Left renal cortex interstitium (tissue), 4 donors: Measurements from ENCODE around the gene CNTFR. TPM values are rescaled to one million over a fixed set of nuclear protein-coding genes. Genes with fewer than 3 reads are reported as not detected.

Experiments
- DNase-seq, 4 donors: peaks; one replicate each; pipeline ENCODE4 v3.0.0-alpha.2; 2013; ENCODE audit warnings: low read depth in 4 of 4, low spot score in 2 of 4, missing footprints in 1 of 4
- polyA plus RNA-seq, 4 donors: library from polyadenylated mRNA; unstranded; fragments of 120-200 nt; gene quantifications; one replicate each; pipeline ENCODE4 v1.2.1, GENCODE V29; 2013; ENCODE audit not compliant: insufficient read length in 4 of 4

The CNTFR gene
- polyA plus RNA-seq, 4 donors, result 33.1 to 59.9 (median 47.4) TPM

DNA sequence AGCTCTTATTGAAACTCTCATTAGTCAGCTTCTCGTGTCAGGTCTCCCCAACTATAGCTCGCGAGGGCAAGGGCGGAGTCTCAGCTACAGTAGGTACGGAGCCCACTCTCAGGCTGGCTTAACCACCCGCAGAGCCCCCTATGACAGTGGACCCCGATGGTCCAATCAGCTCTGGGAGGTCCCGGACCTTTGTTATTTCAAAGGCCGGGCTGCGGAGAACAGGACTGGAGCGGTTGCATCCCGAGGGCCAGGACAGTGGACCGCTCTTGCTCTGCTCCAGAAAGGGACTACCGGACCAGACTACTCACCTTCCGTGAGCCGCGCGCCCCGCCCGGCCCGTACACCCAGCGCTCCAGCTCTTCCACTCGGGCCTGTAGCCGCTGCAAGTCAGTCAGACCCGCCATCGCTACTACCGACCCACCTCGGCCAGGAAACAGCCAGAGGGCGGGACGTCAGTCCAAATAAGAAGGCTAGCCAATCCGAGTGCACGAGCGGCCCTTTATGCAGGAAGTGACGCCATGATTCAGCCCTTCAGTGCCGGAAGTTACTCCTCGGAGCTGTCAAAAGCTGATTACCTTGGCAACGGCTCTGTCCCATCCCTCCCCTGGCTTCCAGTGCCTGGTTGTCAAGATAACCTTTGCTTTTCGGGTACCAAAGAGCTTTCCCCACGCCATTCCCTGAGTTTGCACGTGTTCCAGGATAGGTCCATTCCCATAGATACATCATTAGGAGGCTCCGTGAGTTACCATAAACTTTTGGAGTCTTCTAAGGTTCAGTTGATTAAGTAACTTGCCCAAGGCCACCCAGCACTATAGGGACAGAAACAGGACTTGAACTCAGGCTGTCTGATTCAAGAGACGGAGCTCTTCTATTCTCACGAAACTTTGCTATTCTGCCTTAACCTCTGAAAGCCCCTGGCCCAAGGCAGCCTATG, 30.8 kb upstream of the CNTFR start, which contains the start of gene DCTN3:
DCTN3 (minus strand) TSS at position 435 of the 934 bp plus-strand sequence; CDS start at position 404, 31 bp downstream.
- DNase-seq, result peak in 3 of 4 donors; percentile 83 to 92 (median 84)

DNA sequence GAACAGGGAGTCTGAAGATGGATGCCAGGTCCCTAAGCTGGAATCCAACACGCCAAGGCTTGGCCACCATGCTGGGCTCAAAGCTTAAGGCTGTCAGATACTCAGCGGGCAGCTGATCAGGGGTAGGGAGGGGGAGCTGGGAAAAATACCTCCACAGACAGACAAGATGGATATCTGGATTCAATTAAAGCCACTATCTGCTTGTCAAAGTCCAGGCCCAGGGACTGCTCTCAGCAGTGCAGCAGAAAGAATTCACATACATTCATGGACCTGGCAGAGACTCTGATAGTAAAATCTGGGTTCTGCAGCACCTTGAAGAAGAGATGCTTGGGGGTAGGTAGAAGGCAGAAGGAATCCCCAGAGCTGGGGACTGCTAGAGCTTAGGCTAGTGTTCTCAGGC, 25.6 kb upstream of the CNTFR start:
- DNase-seq, result no peak

DNA sequence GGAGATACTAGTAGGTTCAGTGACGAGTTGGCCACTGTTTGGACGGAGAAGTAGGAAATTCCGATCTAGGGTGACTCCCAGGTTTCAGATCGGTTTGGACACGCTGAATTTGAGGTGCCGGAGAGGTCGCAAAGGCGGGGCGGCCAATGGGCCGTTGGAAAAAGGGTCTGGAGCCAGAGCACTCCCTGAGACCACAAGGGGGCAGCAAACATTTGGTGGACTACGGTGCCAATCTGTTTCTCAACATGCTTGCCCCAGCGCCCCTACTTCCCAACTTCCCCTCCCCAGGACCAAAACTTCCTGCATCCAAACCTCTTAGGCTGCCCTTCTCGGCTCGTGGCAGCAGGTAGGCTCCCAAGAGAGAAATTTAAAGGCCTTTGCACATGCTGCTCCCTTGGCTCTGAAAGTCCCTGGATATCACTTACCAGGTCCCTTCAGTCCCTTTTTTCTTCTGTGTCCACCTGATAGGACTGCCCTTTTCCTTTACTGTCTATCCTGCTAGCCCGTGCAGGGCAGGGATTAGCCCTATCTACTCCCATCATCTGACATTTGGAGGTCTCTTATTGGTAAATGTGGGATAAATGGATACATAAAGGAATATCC, 23.4 kb upstream of the CNTFR start:
- DNase-seq, result peak in 1 of 4 donors; percentile 78

DNA sequence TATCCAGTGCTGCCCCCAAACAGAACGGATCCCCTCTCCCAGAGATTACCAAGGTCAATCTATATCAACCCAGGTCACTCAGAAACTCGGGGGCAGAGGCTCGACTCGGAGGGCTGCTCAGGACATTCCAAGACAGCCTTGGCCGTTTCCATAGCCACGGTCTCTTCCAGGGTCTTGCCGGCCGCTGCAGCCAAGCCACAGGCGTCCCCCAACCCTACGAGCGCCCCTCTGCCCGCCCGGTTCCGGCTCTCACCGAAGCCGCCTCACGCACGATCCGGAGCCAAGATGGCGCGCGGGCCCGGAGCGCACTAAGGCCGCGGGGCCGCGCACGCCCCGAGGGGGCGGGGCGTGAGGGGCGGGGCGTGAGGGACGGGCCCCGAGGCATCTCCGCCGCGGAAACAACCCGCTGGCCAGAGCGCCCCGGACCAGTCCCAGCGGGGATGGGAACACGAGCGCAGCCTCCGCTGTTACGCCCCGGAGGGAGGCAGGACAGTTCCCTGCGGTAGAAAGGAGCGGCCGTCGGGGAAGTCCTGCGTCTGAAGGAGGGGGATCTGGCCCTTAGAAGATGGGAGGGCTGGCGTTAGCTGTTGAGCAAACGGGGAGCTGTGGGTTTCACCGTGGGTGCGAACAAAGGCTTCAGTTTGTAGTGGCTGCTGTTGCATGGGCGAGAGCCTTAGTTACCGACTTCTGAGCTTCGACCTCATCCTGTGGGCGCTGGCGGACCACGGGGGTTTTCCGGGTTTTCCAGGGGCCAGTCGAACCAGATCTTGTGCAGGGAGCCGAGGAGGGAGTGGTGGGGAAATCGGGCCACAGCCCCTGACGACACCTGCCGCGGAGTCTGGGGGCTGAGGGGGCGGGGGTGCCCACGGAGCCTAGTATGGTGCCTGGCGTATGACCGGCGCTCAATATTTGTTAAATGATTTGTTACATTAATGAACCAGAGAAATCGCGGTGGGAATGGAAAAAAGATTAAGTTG, 22.6 kb upstream of the CNTFR start, which contains the start of gene RPP25L:
RPP25L (minus strand) TSS at position 287 of the 977 bp plus-strand sequence. CDS start 801 bp downstream, outside the sequence.
- DNase-seq, result peak in 2 of 4 donors; percentile 66 to 78

DNA sequence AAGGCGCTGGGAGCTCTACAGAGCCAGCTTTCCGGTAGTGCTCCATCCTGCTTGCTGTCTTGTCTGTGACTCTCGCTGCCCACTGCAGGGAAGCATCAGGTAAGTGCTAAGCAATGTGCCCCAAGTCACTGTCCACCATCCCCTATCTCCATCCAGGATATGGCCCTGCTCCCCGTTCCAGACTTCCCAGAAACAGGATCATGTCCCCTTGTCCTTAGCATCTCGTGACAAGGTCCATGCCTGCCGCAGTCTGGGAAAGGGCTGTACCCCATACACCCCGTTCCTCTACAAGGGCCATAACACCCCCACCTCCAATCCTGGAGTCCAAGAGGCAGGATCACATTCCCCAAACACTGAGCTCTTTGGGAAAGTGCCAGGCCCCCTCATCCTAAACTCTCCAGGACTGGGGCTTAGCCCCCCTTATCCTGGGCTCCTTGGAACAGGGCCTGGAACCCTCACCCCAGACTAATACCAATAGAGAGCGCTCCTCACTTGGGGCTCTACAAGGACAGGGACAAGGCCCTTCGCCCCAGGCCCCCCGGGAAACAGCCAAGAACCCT, 21.8 kb upstream of the CNTFR start:
- no peak for DNase-seq

DNA sequence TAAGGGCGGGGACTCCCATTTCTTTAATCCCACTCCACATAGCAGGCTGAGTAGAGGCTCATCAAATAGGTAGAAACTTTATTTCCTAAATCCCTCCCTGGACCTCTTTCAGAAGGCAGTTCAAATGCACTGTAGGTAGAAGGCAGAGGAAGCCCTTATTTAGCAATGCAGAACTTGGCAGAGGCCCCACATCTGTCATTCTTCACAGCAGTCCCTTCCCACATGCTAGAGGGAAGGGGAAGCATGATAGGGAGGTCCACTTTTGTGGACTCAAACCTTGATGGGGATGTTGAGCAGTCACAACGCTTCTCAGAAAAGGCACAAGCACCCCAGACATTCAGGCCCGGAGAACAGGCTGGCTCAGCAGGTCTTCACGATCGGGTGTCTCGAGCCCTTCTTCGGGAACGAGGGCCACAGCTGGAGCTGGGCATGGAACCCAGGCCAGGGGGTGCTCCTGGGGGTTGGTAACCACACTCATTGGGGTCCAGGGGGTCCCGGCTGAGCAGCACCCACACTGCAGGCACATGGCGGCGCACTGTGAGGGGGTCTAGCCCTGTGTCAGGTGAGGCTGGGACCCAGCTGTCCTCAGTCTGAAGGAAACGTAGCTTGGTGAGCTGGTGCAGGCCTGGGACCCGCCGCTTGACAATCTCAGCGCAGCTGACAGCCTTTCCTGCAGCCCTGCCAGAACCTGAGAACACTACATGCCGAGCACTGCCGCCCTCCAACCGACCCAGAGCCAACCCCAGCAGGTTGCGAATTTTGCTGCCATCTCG, 21.1 kb upstream of the CNTFR start:
- DNase-seq, result no peak

DNA sequence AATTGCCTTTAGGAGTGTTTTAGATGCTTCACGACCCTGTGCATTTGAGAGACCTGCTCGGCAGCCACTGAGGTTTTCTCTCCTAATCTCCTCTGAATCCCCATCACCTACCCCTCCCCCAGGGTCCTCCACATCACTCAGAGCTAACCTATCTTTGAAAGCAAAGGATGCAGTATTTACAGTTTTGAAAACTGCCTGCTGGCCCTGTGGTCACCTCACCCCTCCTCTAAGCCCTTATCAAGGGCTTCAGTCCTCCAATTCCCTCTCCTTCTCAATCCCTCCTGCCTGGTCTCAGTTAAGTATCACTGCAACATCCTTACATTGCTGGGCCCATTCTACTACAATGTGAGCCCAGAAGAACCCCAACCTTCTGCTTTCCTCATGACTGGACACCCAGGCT, 17.8 kb upstream of the CNTFR start:
- no peak for DNase-seq

DNA sequence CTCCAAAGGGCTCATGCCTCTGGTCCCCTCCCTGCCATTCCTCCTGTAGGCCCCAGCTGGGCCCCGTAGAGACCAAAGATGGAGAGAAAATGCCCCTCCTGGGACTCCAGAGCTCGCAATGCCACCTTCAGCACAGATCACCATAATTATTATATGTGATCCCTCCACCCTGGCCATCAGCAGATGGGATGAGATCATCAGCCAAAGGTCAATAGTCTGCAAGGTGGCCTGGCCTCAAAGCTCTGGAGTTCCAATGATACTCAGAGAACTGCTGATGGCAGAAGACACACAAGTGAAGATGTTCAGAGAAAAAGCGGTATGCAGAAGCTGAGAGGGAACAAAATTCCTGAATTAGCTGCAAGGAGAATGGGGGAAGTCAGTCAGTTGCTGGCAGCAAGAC, 17.4 kb upstream of the CNTFR start:
- no peak for DNase-seq

DNA sequence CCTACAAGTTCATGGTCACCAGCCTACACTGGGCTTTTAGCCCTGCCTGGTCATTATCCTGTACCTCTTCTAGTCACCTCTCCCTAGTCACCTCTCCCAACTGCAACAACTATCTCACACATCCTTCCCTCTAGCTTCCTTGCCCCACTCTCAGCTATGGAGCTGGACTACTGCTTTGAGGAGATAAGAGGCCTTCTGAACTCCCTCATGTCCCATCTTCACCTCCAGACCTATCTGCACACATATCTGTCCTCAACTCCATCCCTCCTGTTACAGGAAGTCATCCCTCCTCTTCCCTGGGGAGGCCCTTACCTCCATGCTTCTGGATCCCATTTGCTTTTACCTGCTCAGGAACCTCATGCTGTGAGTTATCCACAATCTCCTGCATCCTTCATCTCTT, 16.7 kb upstream of the CNTFR start:
- DNase-seq, result no peak

DNA sequence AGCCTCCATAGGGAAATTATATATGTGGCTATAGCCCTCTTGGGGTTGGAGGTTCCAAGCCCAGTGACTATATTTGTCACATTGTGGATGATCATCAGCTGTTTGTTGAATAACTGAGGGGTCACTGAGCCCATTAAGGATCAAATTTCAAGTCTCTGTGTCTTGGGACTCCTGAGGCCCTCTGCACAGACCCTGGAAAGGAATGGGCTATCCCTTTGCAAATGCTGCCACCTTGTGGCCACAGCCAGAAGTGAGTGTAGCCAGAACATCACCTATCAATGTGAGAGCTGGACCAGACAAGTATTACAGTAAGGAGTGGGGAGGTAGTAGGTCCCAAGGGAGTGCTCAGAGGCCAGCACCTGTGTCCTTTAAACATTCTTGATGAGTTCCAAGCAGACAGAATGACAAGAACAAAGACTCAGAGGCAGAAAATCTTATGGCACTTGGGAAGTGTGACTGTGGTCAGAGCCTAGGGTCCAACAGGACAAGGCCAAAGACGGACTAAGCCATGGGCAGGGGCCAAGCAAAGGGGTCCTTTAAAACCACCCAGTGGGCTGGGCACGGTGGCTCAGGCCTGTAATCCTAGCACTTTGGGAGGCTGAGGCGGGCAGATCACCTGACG, 14.2 kb upstream of the CNTFR start:
- peak in 2 of 4 donors; percentile 65 to 78 for DNase-seq

DNA sequence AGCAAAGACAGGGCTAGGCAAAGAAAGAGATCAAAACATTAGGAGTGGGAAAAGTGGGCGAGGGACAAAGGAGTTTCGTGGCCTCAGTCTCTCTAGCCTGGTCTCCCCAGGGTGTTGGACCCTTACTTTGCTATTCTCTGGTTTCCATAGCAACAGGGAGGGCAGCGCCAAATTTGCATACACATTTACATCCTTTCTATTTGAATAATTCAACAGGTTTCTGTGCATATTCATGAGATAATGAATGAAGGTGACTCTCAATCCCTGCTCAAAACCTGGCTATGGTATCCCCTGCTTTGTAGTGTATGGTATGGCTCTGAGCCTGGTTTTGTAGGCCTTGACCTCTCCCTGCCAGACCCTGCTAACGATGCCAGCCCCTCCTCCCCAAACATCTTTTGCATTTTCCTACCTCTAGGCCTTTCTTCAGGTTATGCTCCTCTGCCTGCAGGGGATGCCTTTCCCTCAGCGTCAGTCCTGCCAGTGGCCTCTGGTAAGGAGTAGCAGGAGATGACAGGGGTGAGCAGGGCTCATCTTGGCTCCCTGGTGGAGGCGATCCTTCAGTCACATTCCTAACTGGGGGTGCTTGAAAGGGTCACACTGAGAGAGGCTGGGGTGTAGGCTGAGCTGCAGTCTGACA, 12.5 kb upstream of the CNTFR start:
- DNase-seq, result no peak

DNA sequence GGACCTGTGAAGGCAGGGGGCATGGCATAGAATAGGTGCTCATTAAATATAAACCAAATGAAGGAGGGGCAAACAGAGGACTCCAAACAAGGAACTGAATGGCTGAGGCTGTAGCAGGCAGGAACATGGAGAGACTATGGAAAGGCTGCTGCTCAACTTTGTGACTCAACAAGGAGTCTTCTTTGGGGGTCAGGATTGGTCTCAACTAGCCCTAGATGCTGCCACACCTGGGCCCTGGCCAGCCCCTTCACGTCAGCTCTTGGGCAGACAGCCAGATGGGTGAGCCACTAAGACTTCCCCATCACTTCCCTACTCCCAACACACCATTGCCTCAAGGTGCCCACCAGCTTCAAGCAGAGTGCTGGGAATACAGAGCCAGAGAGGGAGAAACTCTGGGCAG, 11.4 kb upstream of the CNTFR start:
- DNase-seq, result no peak

DNA sequence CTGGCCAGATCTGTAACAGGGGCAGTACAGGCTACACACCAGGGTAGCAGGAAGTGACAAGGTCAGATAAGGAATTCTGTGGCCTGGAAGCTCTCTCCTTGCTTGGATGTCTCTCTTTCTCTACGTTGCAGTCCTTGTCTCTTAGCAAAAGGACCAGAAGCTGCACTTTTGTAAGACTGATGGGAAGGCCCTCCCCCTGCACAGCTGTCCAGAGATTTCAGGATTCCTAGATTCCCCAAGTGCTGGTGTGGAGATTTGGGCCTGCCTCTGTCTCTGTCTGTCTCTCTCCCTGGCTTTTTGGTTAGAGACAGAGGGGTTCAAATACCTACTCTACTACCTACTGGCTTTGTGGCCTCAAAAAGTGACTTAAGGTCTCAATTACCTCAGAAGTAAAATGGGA, 10.0 kb upstream of the CNTFR start:
- no peak for DNase-seq

DNA sequence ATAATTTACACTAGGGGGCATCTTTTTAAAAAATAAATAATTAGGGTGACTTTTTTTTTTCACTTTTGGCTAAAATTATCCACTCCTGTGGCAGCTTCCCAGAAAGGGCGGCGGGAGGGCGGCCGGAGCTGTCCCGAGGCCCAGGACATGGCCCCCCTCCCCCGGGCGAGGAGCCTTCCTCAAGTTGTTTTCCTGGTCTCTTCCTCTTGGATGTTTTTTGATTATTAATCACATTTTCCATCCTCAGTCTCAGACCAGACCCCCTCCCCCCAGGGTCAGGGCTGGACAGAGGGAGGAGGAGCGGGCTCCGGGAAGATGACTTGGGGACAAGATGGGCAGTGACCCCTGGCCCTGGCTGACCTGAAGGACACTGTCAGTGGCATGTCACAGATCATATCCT, 4.7 kb upstream of the CNTFR start:
- DNase-seq, result no peak

DNA sequence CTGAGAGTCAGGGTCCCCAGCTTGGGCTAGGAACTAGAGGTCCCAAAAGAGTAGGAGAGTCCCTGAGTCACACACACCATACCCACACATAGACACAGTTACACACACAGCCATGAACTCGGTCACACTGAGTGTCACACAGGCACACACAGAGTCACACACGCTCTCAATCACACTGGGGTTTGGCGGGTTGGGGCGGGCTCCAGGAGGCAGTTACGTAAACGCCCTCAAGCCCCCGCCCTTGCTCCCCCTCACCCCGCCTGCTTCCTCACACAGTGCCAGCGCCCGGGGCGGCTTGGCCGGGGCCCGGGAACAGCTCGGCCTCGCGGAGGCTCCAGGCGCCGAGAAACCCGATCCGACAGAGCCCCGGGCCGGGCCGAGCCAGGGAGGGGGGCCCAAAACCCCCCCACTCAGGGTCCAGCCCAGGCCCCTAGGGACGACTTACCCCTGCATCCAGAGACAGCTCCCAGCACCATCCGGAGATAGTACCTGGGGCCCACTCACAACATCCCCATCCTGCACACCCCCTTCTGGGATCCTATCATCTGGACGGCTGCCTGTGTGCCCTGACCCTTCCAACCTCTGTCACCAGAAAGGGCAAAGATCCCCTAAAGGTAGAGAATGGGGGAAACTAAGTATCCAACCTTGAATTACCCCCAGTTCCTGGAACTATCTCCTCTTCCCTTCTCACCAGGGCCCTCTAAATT, 3.5 kb upstream of the CNTFR start:
- no peak for DNase-seq

DNA sequence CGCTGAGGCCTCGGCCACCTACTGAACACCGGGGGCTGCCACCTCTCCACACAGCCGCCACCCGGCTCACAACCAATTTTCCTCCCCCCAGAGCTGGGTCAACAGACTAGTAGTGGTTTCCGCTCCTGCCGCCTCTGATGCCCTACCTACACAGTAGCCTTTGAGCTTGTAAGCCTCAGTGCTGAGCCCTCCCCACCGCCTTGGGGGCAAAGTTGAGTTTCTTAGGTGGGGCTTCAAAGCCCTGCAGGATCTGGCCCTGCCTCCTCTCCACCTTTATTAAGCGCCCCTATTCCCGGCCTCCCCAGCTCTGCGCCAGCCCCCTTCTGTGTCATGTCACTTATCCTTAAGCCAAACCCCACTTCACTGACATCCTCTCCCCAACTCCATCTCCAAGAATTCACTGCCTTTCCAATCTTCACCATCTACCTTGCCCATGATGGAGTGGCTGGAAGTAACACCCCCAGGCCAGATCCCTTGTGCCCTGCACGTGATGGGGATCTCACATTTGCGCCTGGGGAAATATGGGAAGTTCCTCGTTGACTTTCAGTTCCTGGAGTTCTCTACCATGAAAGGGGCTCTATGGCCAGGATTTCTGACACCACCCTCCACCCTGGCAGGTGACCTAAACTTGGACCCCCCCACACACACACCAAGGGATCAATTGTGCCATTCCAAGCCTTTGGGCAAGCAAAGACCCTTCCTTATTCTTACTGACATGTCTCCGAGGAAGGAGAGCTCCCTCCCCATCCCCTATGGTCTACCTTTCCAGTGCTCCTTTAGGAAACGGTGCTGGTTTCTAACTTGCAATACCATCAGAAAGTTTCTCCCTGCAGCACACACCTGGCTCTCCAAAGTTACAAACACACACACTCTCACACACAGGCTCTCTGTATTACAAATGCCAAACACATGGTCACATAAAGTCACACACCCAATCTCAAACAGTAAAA, 2.7 kb upstream of the CNTFR start:
- DNase-seq, result no peak
